ENCODE measurements around the gene ZNF200. TPM values are rescaled to one million over a fixed set of nuclear protein-coding genes. Genes with fewer than 3 reads are reported as not detected.

The ZNF200 gene
- total RNA-seq, 1 donor from 2014 or later = 9.0 TPM

DNA sequence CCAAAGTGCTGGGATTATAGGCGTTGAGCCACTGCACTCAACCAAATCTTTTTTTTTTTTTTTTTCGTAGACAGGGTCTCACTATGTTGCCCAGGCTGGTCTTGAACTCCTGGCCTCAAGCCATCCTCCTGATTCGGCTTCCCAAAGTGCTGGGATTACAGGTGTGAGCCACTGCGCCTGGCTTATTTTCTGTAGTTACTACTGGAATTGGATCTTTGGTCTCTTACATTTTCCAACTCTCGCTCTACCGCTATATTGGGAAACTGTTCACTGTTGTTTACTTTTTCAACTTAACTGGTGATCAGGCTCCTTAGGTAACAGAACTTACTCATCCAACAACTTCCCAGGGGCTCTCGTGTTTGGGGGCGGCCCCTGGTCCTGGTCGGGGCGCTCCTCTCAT, 14.1 kb downstream of the ZNF200 start:
- H3K4me3 Mint-ChIP-seq (ENCODE audit: unreplicated experiment) = no peak overlapping the region
- H3K27ac Mint-ChIP-seq (ENCODE audit: unreplicated experiment) = no peak overlapping the region
- peaks cover 43% of the 10 kb centered on the region for H3K36me3 Mint-ChIP-seq (ENCODE audit: unreplicated experiment)
- peaks cover 3% of the 10 kb centered on the region for H3K27me3 Mint-ChIP-seq (ENCODE audit: unreplicated experiment)
- H3K9me3 Mint-ChIP-seq (ENCODE audit: unreplicated experiment) = peaks cover 33% of the 10 kb centered on the region
- no peaks in the 10 kb centered on the region for H3K4me1 Mint-ChIP-seq (ENCODE audit: unreplicated experiment)
- DNase-seq (ENCODE audit: extremely low spot score, unreplicated experiment) = no peak
- TF ChIP-seq, protein P1, sequence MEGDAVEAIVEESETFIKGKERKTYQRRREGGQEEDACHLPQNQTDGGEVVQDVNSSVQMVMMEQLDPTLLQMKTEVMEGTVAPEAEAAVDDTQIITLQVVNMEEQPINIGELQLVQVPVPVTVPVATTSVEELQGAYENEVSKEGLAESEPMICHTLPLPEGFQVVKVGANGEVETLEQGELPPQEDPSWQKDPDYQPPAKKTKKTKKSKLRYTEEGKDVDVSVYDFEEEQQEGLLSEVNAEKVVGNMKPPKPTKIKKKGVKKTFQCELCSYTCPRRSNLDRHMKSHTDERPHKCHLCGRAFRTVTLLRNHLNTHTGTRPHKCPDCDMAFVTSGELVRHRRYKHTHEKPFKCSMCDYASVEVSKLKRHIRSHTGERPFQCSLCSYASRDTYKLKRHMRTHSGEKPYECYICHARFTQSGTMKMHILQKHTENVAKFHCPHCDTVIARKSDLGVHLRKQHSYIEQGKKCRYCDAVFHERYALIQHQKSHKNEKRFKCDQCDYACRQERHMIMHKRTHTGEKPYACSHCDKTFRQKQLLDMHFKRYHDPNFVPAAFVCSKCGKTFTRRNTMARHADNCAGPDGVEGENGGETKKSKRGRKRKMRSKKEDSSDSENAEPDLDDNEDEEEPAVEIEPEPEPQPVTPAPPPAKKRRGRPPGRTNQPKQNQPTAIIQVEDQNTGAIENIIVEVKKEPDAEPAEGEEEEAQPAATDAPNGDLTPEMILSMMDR (IDR thresholded peaks at IDR 0.05) = no peak

DNA sequence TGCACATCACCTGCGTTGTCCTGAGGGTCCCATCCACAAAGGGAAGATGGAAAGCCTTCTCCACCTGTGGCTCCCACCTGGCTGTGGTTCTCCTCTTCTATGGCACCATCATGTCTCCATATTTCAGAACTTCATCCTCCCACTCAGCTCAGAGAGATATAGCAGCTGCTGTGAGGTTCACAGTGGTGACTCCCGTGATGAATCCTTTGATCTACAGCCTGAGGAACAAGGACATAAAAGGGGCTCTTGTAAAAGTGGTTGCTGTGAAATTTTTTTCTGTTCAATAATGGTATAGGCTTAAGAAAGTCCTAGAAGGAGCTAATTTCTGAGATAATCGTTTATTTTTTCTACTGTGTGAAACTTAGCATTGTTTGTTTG, 18.7 kb downstream of the ZNF200 start:
- Mint-ChIP-seq H3K4me3 (ENCODE audit: unreplicated experiment) (no peak overlapping the region), H3K9me3 (ENCODE audit: unreplicated experiment) (peaks cover 4% of the 10 kb centered on the region), H3K27ac (ENCODE audit: unreplicated experiment) (no peak overlapping the region), H3K36me3 (ENCODE audit: unreplicated experiment) (no peaks in the 10 kb centered on the region), H3K4me1 (ENCODE audit: unreplicated experiment) (no peaks in the 10 kb centered on the region), H3K27me3 (ENCODE audit: unreplicated experiment) (peaks cover 6% of the 10 kb centered on the region)
- TF ChIP-seq, protein P1 (IDR thresholded peaks at IDR 0.05) = no peak
- no peak for DNase-seq (ENCODE audit: extremely low spot score, unreplicated experiment)

DNA sequence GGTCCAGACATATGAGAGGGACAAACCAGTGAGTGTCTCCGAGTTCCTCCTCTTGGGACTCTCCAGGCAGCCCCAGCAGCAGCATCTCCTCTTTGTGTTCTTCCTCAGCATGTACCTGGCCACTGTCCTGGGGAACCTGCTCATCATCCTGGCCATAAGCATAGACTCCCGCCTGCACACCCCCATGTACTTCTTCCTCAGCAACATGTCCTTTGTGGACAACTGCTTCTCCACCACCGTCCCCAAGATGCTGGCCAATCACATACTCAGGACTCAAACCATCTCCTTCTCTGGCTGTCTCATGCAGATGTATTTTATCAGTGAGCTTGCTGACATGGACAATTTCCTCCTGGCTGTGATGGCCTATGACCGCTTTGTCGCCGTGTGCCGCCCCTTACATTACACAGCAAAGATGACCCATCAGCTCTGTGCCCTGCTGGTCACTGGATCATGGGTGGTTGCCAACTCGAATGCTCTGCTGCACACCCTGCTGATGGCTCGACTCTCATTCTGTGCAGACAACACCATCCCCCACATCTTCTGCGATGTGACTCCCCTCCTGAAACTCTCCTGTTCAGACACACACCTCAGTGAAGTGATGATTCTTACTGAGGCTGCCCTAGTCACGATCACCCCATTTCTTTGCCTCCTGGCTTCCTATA, 19.2 kb downstream of the ZNF200 start:
- TF ChIP-seq, protein P1 (IDR thresholded peaks at IDR 0.05) = no peak
- Mint-ChIP-seq H3K9me3 (ENCODE audit: unreplicated experiment) (peaks cover 4% of the 10 kb centered on the region), H3K27me3 (ENCODE audit: unreplicated experiment) (peaks cover 6% of the 10 kb centered on the region), H3K4me3 (ENCODE audit: unreplicated experiment) (no peak overlapping the region), H3K36me3 (ENCODE audit: unreplicated experiment) (no peaks in the 10 kb centered on the region), H3K4me1 (ENCODE audit: unreplicated experiment) (no peaks in the 10 kb centered on the region), H3K27ac (ENCODE audit: unreplicated experiment) (no peak overlapping the region)
- DNase-seq (ENCODE audit: extremely low spot score, unreplicated experiment) = no peak

DNA sequence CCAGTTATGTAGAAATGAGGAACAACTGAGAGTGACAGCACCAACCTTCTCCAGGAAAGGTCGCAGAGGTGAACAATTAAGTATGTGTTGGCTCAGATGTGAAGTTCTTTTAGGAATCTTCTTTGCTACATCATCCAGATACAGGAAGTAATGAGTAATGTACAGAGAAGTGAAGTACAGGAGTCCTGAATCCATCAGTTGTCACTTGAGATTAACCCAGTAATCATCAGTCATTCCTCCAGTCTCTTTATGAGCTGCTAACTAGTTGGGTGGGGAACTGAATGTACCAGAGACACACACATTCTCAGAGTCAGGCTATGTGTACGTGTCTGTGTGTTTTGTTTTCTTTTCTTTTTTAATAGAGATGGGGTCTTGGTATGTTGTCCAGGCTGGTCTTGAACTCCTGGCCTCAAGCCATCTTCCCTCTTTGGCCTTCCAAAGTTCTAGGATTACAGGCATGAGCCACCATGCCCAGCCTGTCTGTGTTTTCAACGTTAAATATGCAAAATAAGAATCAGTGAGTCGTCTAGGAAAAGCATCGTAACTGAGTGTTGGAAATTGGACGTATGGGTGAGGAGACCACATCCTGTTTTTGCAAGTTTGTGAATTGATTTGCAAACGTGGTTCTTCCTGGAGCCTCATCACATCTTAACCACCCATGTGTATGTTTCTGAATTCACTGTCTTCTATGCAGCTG, 19.9 kb downstream of the ZNF200 start:
- no peaks in the 10 kb centered on the region for H3K4me1 Mint-ChIP-seq (ENCODE audit: unreplicated experiment)

DNA sequence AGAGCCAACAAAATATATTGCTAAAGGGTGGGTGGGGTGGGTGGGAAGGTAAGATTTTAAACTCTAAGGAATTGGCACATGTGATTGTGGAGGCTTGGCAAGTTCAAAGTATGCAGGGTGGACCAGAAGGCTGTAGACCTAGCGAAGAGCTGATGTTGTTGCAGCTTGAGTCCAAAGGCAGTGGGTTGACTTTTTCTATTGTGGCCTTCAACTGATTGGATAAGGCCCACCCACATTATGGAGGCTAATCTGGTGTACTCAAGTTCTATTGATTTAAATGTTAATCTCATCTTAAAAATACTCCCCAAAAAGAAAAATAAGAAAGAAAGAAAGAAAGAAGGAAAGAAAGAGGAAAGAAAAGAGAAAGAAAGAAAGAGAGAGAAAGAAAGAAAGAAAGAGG, 22.4 kb downstream of the ZNF200 start:
- Mint-ChIP-seq H3K9me3 (ENCODE audit: unreplicated experiment) (peaks cover 5% of the 10 kb centered on the region), H3K27me3 (ENCODE audit: unreplicated experiment) (peaks cover 6% of the 10 kb centered on the region), H3K4me1 (ENCODE audit: unreplicated experiment) (no peaks in the 10 kb centered on the region), H3K4me3 (ENCODE audit: unreplicated experiment) (no peak overlapping the region), H3K36me3 (ENCODE audit: unreplicated experiment) (no peaks in the 10 kb centered on the region), H3K27ac (ENCODE audit: unreplicated experiment) (no peak overlapping the region)
- DNase-seq (ENCODE audit: extremely low spot score, unreplicated experiment) = no peak
- TF ChIP-seq, protein P1 (IDR thresholded peaks at IDR 0.05) = no peak

More for the DNA sequence above, 19.9 kb downstream of the ZNF200 start:
- H3K4me3 Mint-ChIP-seq (ENCODE audit: unreplicated experiment) = no peak overlapping the region
- peaks cover 4% of the 10 kb centered on the region for H3K9me3 Mint-ChIP-seq (ENCODE audit: unreplicated experiment)
- TF ChIP-seq, protein P1 (IDR thresholded peaks at IDR 0.05) = no peak
- DNase-seq (ENCODE audit: extremely low spot score, unreplicated experiment) = no peak
- H3K27ac Mint-ChIP-seq (ENCODE audit: unreplicated experiment) = no peak overlapping the region
- no peaks in the 10 kb centered on the region for H3K36me3 Mint-ChIP-seq (ENCODE audit: unreplicated experiment)
- H3K27me3 Mint-ChIP-seq (ENCODE audit: unreplicated experiment) = peaks cover 6% of the 10 kb centered on the region
